Osteocyte (in vitro differentiated cells): ENCODE results near the gene CD3G. TPM values are rescaled to one million over a fixed set of nuclear protein-coding genes. Genes with fewer than 3 reads are reported as not detected.

Experiments used
- DNase-seq: peaks from one replicate; pipeline ENCODE4 v3.0.0; 2021; ENCODE audit warnings: mixed read lengths; ENCODE audit not compliant: unreplicated experiment; ENCODE audit errors: extremely low spot score
- H3K27ac Mint-ChIP-seq: one replicate; pipeline ENCODE4 v1.8.0; 2021; ENCODE audit warnings: mild to moderate bottlenecking, mixed read lengths; ENCODE audit not compliant: unreplicated experiment
- H3K27me3 Mint-ChIP-seq: one replicate; pipeline ENCODE4 v1.8.0; 2021; ENCODE audit warnings: mixed read lengths; ENCODE audit not compliant: unreplicated experiment
- H3K36me3 Mint-ChIP-seq: one replicate; pipeline ENCODE4 v1.8.0; 2021; ENCODE audit warnings: mixed read lengths; ENCODE audit not compliant: unreplicated experiment
- H3K4me1 Mint-ChIP-seq: one replicate; pipeline ENCODE4 v1.8.0; 2021; ENCODE audit warnings: mixed read lengths; ENCODE audit not compliant: unreplicated experiment
- H3K4me3 Mint-ChIP-seq: one replicate; pipeline ENCODE4 v1.8.0; 2021; ENCODE audit warnings: mild to moderate bottlenecking, moderate library complexity, mixed read lengths; ENCODE audit not compliant: unreplicated experiment
- H3K9me3 Mint-ChIP-seq: one replicate; pipeline ENCODE4 v1.8.0; 2021; ENCODE audit warnings: mixed read lengths; ENCODE audit not compliant: unreplicated experiment
- CTCF ChIP-seq: fragments of 200-600 bp; sonication (generic); IDR thresholded peaks from 2 replicates; pipeline ENCODE4 v1.5.0; 2021; ENCODE audit warnings: antibody characterized with exemption, mild to moderate bottlenecking, moderate library complexity
- total RNA-seq: library from RNA; stranded (reverse); gene quantifications from 2 replicates; pipeline ENCODE4 v1.2.1, GENCODE V29; 2021

The CD3G gene
- total RNA-seq, 1 donor from 2014 or later: not detected

- Mint-ChIP-seq H3K4me1 (peaks cover 17% of the 10 kb centered on the region), H3K36me3 (peaks cover 35% of the 10 kb centered on the region), H3K4me3 (no peak overlapping the region), H3K27me3 (no peaks in the 10 kb centered on the region), H3K9me3 (no peaks in the 10 kb centered on the region), H3K27ac (no peak overlapping the region)
- no peak for DNase-seq
- TF ChIP-seq CTCF: no peak
These were observed 20.9 kb downstream of the CD3G start for GRCh38 chr11:118364956-118365615.

GRCh38 chr11:118366287-118366686 is 22.1 kb downstream of the CD3G start:
- Mint-ChIP-seq H3K4me1 (peaks cover 9% of the 10 kb centered on the region), H3K27me3 (no peaks in the 10 kb centered on the region), H3K36me3 (peaks cover 43% of the 10 kb centered on the region), H3K9me3 (no peaks in the 10 kb centered on the region), H3K4me3 (no peak overlapping the region), H3K27ac (no peak overlapping the region)
- TF ChIP-seq CTCF: no peak
- DNase-seq: no peak

GRCh38 chr11:118370774-118371173 is 26.6 kb downstream of the CD3G start:
- Mint-ChIP-seq H3K4me1 (no peaks in the 10 kb centered on the region), H3K9me3 (no peaks in the 10 kb centered on the region), H3K36me3 (peaks cover 58% of the 10 kb centered on the region), H3K4me3 (no peak overlapping the region), H3K27me3 (no peaks in the 10 kb centered on the region), H3K27ac (no peak overlapping the region)
- no peak for TF ChIP-seq CTCF
- no peak for DNase-seq

GRCh38 chr11:118373263-118373662 is 29.1 kb downstream of the CD3G start:
- Mint-ChIP-seq H3K4me1 (no peaks in the 10 kb centered on the region), H3K9me3 (no peaks in the 10 kb centered on the region), H3K27me3 (no peaks in the 10 kb centered on the region), H3K27ac (no peak overlapping the region), H3K4me3 (no peak overlapping the region), H3K36me3 (peaks cover 55% of the 10 kb centered on the region)
- no peak for DNase-seq
- TF ChIP-seq CTCF: no peak

- H3K9me3 Mint-ChIP-seq: no peaks in the 10 kb centered on the region
- H3K27ac Mint-ChIP-seq: no peak overlapping the region
- H3K36me3 Mint-ChIP-seq: peaks cover 54% of the 10 kb centered on the region
- no peak for DNase-seq
- TF ChIP-seq CTCF: no peak
- H3K27me3 Mint-ChIP-seq: no peaks in the 10 kb centered on the region
- H3K4me1 Mint-ChIP-seq: no peaks in the 10 kb centered on the region
- no peak overlapping the region for H3K4me3 Mint-ChIP-seq
These were observed 29.7 kb downstream of the CD3G start for GRCh38 chr11:118373871-118374270.
